RWPE1 (cell line): ENCODE data around the gene IFT57.

Experiments used
- CTCF ChIA-PET: fragments of 350-600 bp; sonication (Branson Sonifier 250); formaldehyde crosslinking; extraction: SDS; loops from one replicate; lab custom pipeline; 2021; lab: Yijun Ruan, JAX
- POLR2A ChIA-PET: fragments of 400-600 bp; formaldehyde crosslinking; extraction: SDS; loops from one replicate; lab custom pipeline; 2020; ENCODE audit warnings: antibody characterized with exemption; ENCODE audit not compliant: low non-redundant PET; lab: Yijun Ruan, JAX
- DNase-seq: peaks from one replicate; pipeline ENCODE4 v3.0.0; 2012; ENCODE audit warnings: low spot score
- H3K27ac ChIP-seq: fragments of 450-650 bp; 2 replicates; pipeline ENCODE4 v1.5.1; 2017
- TF ChIP-seq, protein P1 (sequence below): fragments of 450-650 bp; conservative IDR thresholded peaks from 2 replicates; pipeline ENCODE4 v1.5.1; 2017; ENCODE audit warnings: low read depth, mild to moderate bottlenecking

Gene IFT57

DNA sequence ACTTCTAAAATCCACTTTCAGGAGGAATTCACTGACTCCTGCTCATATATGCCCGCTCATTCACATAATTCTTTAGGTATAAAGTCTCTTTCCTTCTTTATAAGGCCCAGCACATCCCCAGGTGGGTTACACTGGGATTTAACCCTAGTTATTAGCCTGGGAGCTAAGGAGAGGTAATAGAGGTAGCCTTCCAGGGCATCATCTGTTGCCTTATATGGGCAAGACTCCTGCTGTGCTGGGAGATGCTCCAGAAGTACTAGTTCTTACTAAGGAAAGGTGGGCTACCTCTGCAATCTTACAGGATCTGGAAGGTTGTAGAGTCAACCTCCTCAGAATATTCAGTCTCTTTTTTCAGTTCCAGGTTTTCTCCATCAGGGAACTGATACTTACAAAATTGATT, 13.1 kb upstream of the IFT57 start:
- CTCF ChIA-PET: no interaction called here
- TF ChIP-seq, protein P1, sequence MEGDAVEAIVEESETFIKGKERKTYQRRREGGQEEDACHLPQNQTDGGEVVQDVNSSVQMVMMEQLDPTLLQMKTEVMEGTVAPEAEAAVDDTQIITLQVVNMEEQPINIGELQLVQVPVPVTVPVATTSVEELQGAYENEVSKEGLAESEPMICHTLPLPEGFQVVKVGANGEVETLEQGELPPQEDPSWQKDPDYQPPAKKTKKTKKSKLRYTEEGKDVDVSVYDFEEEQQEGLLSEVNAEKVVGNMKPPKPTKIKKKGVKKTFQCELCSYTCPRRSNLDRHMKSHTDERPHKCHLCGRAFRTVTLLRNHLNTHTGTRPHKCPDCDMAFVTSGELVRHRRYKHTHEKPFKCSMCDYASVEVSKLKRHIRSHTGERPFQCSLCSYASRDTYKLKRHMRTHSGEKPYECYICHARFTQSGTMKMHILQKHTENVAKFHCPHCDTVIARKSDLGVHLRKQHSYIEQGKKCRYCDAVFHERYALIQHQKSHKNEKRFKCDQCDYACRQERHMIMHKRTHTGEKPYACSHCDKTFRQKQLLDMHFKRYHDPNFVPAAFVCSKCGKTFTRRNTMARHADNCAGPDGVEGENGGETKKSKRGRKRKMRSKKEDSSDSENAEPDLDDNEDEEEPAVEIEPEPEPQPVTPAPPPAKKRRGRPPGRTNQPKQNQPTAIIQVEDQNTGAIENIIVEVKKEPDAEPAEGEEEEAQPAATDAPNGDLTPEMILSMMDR: no peak
- POLR2A ChIA-PET: no interaction called here
- DNase-seq: no peak
- H3K27ac ChIP-seq: no peak overlapping the region

DNA sequence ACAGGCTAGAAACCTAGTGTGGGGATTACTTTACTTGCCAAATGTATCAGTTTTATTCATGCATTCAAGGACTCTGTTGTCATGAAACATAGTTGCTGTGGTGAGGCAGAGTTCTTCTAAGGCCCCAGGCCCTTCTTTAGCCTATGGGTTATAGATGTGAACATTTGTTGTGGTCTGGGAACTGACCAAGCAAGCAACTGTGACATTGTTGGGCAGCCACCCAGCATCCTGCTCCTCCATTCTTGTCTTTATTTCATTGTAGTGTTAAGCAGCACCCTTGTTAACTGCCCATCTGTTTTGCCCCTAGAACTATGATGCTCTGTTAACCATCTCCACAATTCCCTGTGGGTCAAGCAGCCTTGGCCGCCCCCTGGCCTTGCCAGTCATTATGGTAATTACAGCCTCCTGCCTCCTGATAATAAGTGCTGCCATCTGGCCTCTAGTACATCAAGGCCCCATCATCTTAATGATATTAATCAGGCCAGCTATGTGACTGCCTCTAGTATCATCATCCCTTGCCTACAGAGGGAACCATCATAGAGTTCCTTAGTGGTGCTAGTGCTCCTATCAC, 12.2 kb upstream of the IFT57 start:
- no peak for DNase-seq
- TF ChIP-seq, protein P1: no peak
- POLR2A ChIA-PET: no interaction called here
- H3K27ac ChIP-seq: no peak overlapping the region
- CTCF ChIA-PET: no interaction called here

DNA sequence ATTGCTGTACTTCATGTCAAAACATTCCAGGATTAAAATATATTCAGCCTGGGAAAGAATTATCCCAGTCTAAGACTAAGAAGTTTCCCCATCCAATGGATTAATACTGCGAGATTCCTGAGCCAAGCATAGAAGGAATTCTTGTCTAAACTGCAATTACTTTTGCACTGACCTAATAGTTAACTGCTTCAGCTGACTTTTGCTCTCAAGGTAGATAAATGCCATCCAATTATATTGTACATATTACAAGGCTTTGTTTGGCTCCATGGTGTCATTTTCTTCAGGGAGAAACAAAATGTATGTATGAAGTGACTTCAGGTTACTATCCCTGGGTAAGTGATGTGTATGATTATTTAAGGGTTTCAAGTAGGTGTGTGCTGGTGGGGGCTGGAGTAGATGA, 6.1 kb upstream of the IFT57 start:
- H3K27ac ChIP-seq: no peak overlapping the region
- TF ChIP-seq, protein P1: no peak
- CTCF ChIA-PET: interaction anchor here (0.9 kb wide), 1 partner anchor 8 kb away, joined by 3 read pairs; no protein-coding TSS in a partner anchor
- no peak for DNase-seq
- POLR2A ChIA-PET: no interaction called here

DNA sequence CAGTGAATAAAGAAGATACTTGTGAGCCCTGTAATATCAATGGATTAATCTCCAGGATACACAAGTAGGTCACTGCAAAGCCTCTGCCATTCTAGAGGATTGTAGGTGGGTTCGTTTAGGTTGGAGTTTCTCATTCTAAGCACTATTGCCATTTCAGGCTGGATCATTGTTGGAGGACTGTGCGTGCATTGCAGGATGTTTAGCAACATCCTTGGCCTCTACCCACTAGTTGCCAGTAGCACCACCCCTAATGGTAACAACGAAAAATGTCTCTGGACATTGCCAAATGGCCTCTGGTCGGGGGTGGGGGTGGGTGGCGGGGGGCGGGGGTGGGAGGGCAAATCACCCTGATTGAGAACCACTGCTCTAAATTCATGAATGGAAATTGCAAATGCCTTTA, 4.9 kb upstream of the IFT57 start:
- POLR2A ChIA-PET: no interaction called here
- CTCF ChIA-PET: interaction anchor here (0.9 kb wide), 1 partner anchor 10 kb away, joined by 3 read pairs; no protein-coding TSS in a partner anchor
- TF ChIP-seq, protein P1: no peak
- H3K27ac ChIP-seq: no peak overlapping the region
- DNase-seq: no peak

DNA sequence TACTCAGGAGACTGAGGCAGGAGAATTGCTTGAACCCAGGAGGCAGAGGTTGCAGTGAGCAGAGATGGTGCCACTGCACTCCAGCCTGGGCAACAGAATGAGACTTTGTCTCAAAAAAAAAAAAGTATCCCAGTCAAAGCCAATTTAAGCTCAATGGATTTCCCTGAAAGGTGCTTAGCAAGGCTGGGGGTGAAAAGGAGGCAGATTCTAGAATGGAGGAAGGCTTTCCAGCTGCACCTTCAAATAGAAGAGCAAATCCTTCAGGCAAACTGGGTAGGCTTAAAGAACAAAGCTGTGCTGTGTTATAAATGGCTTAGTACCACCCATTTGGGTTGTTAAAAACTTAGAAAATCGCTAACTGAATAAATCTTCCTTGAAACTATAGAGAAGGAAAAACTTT, 3.0 kb upstream of the IFT57 start:
- TF ChIP-seq, protein P1: no peak
- no peak for DNase-seq
- CTCF ChIA-PET: interaction anchor here (0.6 kb wide), 1 partner anchor 43 kb away, joined by 4 read pairs; no protein-coding TSS in a partner anchor
- no peak overlapping the region for H3K27ac ChIP-seq
- POLR2A ChIA-PET: no interaction called here

DNA sequence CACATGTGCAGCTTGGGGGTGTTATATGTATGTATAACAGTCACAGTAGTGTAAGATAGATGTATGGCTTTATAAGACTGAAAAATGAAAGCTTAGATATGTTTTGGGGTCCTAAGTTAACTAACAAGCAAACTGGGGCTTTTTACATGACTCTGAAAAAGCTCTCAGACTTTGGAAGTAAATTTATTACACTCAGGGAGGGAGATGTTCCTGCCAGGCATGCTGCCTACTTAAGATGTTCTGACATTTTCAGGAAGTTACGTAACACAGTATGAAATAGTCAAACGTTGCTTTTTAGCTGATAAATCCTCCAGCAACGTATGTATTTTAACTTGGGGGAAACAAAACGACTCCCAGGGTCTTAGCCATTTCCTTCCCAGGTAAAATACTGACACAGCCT, 1.7 kb upstream of the IFT57 start:
- POLR2A ChIA-PET: interaction anchor here (0.6 kb wide), 1 partner anchor 615 kb away, joined by 9 read pairs; no protein-coding TSS in a partner anchor
- CTCF ChIA-PET: interaction anchor here (0.5 kb wide), 1 partner anchor 265 kb away, joined by 5 read pairs; no protein-coding TSS in a partner anchor
- TF ChIP-seq, protein P1: no peak
- H3K27ac ChIP-seq: no peak overlapping the region
- DNase-seq: no peak
